ENCODE data around the gene LRRK1.
A peak's percentile ranks its signal among the peaks of the same experiment; 100 is the strongest.

LRRK1 gene

GRCh38 chr15:101014921-101015841, 96.0 kb downstream of the LRRK1 start:
- H3K9me3 ChIP-seq: no peaks in the 10 kb centered on the region
- intact Hi-C loops (cut with DNase I; ENCODE audit: low total_unique reads): loop anchor here (2.0 to 5.0 kb wide), 2 partner anchors 72 to 242 kb away; no protein-coding TSS in a partner anchor
- no peak overlapping the region for H3K27ac ChIP-seq
- H3K36me3 ChIP-seq: peaks cover 0 to 25% (median 0%) of the 10 kb centered on the region in 3 donors
- peak; percentile 73 to 84 for TF ChIP-seq CTCF (IDR thresholded peaks at IDR 0.05)
- DNase-seq: peak; percentile 64 to 80
- H3K27me3 ChIP-seq: no peaks in the 10 kb centered on the region
- H3K4me1 ChIP-seq: no peaks in the 10 kb centered on the region
- no peak overlapping the region for H3K4me3 ChIP-seq

DNA sequence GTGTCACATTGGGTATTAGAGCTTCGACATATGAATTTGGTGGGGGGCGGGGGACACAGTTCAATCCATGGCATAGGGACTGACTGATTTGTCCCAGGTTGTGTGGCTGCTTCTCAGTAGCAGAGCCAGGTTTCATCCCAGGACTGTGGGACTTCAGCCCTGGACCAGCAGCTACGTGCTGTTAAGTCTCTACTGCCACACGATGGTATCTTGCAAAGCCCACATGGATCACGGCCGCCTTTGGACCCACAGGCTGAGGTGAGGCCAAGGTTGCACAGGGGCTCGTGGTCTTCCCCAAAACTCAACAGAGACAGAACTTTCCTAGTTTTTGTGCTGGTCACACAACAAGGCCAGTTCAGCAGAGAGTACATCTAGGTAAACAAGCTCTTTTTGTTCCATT, 97.4 kb downstream of the LRRK1 start:
- DNase-seq: no peak
- Histone ChIP-seq H3K4me1 (no peaks in the 10 kb centered on the region), H3K36me3 (peaks cover 0 to 22% (median 0%) of the 10 kb centered on the region in 3 donors), H3K27ac (no peak overlapping the region), H3K4me3 (no peak overlapping the region), H3K9me3 (no peaks in the 10 kb centered on the region), H3K27me3 (no peaks in the 10 kb centered on the region)
- TF ChIP-seq CTCF (IDR thresholded peaks at IDR 0.05): no peak
- intact Hi-C loops (cut with DNase I; ENCODE audit: low total_unique reads): no loop called here

DNA sequence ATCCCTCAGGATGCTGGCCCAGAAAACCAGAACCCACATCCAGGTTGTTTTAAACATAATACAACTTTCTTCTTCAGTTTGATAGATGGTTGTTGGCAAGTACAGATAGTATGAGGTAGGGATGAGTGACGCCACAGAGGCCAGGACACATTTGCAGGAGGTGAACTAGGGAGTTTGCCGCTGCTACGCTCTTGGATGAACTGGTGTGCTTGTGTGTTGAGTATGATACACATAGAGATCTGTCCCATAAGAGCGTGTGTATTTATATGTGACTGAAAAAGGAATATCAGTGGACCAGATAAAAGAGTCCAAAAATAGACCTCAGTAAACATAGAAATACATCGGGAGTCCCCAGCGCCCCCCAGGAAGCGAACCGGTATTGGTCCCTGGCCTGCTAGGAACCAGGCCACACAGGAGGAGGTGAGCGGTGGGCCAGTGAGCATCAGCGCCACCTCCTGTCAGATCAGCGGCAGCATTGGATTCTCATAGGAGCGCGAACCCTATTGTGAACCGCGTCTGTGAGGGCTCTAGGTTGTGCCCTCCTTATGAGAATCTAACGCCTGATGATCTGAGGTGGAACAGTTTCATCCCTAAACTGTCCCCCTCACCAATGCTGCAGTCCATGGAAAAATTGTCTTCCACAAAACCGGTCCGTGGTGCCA, 98.1 kb downstream of the LRRK1 start:
- Histone ChIP-seq H3K9me3 (no peaks in the 10 kb centered on the region), H3K27me3 (no peaks in the 10 kb centered on the region), H3K4me3 (no peak overlapping the region), H3K4me1 (no peaks in the 10 kb centered on the region), H3K27ac (no peak overlapping the region), H3K36me3 (peaks cover 0 to 28% (median 0%) of the 10 kb centered on the region in 3 donors)
- no peak for DNase-seq
- intact Hi-C loops (cut with DNase I; ENCODE audit: low total_unique reads): no loop called here
- TF ChIP-seq CTCF (IDR thresholded peaks at IDR 0.05): no peak

GRCh38 chr15:101018016-101018415, 98.9 kb downstream of the LRRK1 start:
- H3K27me3 ChIP-seq: no peaks in the 10 kb centered on the region
- no peaks in the 10 kb centered on the region for H3K4me1 ChIP-seq
- intact Hi-C loops (cut with DNase I; ENCODE audit: low total_unique reads): no loop called here
- no peak for TF ChIP-seq CTCF (IDR thresholded peaks at IDR 0.05)
- H3K4me3 ChIP-seq: no peak overlapping the region
- no peaks in the 10 kb centered on the region for H3K9me3 ChIP-seq
- H3K36me3 ChIP-seq: peaks cover 0 to 24% (median 0%) of the 10 kb centered on the region in 3 donors
- no peak overlapping the region for H3K27ac ChIP-seq
- DNase-seq: no peak

GRCh38 chr15:101018450-101018849, 99.3 kb downstream of the LRRK1 start:
- no peak for TF ChIP-seq CTCF (IDR thresholded peaks at IDR 0.05)
- Histone ChIP-seq H3K27me3 (no peaks in the 10 kb centered on the region), H3K4me1 (no peaks in the 10 kb centered on the region), H3K36me3 (peaks cover 0 to 19% (median 0%) of the 10 kb centered on the region in 3 donors), H3K9me3 (no peaks in the 10 kb centered on the region), H3K4me3 (no peak overlapping the region), H3K27ac (no peak overlapping the region)
- intact Hi-C loops (cut with DNase I; ENCODE audit: low total_unique reads): no loop called here
- peak in 1 of 2 donors; percentile 55 for DNase-seq

Measured in tibial artery (tissue), 4 donors.